Activated gamma-delta T cell treated with Interleukin-2 at 50 U/mL for 16 hours (primary cell): Measurements from ENCODE around the gene FSHB.
"Not testable (repeated sequence)": the region's sequence is repeated elsewhere in the genome, so short reads cannot be mapped to it uniquely, and the experiment has no call there.

ENCODE experiments used
- DNase-seq: peaks from one replicate; pipeline ENCODE4 v3.0.0-alpha.2; 2020

FSHB gene

DNA sequence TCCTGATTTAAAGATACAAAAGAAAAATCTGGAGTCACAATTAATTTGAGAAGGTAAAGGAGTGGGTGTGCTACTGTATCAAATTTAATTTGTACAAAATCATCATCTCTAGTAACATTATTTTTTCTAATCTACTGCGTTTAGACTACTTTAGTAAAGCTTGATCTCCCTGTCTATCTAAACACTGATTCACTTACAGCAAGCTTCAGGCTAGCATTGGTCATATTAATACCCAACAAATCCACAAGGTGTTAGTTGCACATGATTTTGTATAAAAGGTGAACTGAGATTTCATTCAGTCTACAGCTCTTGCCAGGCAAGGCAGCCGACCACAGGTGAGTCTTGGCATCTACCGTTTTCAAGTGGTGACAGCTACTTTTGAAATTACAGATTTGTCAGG is at the start of gene FSHB:
TSS of gene FSHB (plus strand) at position 301 of the 400 bp plus-strand sequence. CDS start 889 bp downstream, outside the sequence.
- DNase-seq = no peak

DNA sequence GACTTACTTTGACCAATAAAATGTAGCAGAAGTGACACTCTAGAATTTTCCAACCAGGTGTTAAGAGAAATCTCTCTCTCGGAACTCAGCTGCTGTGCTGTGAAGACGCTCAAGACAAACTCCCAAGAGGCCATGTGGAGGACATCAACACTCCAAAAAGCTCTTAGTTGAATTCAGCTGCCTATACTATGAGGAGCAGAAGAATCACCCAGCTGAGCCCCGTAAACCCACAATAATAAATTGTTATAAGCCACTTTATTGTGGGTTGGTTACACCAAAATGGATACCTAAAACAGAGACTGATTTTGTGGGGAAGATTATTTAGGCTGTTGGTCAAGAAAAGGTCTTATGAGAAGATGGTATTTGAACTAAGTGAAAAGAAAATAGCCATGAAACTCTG is 44.1 kb upstream of the FSHB start:
- no peak for DNase-seq

DNA sequence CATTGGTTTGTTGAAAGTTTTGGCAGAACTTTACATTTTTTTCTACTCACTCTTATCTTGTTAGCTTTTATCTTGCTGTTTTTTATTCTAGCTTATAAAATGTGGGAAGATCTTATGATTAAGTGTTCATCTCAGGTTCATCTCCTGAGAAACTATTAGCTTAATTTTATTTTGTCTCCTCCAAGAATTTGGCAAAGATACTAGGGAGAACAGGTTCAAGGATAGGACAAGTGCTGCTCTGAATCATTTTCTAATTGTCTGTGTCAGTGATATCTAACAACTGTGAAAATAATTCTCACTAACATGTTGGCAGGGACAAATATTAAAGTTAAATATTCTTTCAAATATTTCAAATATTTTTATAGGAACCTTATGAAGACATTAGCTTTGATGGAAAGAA is 38.2 kb upstream of the FSHB start:
- no peak for DNase-seq

DNA sequence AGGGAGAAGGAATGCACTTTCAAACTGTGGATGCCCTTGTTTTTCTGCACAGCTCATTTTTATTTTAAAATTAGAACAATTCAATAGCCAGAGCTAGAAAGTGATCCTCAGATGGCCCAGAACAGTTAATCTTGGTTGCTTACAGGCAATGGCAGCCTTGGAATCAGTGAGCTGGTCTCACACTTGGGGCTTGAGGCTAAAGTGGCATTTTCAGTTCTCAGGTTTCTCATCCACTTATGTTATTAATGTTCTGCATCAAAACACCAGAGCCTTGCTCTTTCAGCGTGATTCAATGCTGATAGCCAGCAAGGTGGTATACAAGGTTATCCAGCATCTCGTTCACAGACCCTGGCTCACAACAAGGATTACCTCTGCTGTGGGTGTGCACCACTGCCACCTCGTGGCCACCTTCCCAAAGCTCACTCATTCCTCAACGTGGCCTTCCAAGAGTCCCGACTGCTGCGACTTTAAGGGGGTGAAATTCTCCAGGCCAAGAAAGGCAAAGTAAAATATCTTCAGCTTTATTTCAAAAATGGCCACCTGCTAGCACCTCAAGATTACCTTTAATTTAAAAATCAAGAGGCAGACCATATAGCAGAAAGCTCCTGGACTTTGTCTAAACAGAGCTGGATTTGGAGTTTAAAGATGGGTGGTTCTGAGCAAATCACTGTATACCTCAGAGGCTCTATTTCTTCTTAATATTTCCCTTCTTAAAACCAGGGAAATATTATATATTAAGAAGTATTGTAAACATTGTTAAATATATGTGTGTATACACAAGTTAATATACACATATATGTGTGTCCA is 34.2 kb upstream of the FSHB start:
- peak; percentile 33 for DNase-seq

DNA sequence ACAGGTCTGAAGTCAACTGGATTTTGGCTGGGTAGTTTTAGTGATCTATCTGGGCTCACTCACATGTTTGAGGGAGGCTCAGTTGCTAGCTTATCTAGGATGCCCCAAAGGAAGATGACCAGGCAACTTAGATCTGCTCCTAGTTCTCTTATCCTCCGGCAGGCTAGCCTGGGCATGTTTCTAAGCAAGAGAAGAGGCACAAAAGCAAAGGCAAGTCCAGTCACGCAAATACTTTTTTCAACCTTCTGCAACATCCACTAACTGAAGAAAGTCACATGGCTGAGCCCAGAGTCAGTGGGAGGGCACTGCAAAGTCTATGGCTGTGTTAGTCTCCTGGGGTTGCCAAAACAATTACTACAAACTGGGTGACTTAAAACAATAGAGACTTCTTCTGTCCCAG is 32.9 kb upstream of the FSHB start:
- DNase-seq = no peak

DNA sequence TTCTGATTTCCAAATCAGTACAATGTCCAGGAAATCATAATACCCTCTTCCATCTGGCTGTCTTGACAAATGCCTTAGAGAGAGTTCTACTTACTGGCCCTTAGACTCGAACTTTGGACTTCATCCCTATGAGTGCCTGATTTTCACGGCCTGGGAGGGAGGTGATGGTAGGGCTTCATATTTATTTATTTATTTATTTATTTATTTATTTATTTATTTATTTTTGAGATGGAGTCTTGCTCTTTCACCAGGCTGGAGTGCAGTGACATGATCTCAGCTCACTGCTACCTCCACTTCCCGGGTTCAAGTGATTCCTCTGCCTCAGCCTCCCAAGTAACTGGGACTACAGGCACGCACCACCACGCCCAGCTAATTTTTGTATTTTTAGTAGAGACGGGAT is 27.8 kb upstream of the FSHB start:
- DNase-seq = not testable (repeated sequence)

DNA sequence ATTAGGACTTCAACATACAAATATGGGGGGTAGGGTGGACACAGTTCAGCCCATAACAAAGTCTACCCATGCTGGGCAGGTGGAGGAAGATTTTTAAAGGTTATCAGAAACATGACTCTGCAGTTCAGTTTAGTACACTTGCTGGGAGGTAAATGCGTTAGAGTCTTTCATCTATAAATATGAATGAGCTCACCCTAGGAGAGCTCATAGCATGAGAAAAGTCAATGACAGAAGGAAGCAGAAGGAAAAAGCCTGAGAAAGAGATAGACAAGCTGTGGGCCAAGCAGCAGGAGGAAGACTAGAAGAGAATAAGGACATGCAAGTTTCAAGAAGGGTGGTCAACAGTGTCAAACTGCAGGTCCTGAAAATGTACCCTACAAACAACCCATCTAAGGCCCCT is 27.0 kb upstream of the FSHB start:
- DNase-seq = no peak

DNA sequence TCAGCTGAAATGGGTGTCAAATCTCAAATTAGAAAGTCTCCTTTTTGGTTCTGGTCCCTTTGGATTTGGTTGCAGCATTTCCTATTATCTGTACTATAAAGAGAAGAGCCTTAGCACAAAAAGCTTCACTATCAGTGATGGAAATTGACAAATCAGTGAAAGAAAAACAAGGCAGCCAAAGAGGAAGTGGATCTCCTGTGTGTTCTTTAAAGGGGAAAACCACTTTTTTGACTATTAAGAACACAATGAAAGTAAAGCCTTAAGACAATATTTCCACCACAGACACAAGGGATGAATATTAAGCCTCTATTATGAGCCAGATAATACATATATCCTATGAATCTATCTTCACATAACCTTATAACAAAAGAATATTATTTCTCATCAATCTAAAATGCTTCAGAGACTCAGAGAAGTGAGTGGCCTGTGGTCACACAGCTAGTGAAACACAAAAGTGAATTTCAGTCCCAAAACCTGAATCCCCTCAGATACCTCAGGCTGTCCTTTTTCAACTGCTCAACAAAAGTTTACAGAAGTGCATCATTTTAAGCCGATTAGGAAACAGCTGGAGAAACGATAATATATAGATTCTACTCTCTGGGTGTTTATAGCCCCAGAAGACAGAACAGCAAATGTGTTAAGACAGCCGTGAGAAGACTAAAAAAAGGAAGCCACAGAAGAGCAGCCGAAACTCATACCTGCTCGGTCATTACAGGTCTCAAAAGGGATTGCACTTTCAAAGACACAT is 24.4 kb upstream of the FSHB start:
- DNase-seq = no peak

DNA sequence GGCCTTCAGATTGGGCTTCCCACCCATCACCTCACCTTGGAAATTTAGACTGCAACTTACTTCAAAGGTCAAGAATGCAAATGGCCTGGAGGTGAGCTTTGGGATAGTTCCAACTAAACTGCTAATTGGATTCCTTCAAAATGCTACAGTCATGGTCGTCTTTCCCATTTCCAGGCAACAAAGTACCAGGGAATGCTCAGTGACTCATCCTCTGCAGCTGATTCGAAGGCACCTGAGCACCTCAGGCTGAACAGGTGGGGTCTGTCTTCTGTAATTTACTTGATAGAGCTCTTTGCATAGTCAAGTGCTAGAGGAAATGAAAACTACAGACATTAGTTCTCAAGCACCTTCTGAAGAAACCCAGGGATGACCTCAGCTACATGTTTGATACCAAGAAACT is 20.5 kb upstream of the FSHB start:
- no peak for DNase-seq

DNA sequence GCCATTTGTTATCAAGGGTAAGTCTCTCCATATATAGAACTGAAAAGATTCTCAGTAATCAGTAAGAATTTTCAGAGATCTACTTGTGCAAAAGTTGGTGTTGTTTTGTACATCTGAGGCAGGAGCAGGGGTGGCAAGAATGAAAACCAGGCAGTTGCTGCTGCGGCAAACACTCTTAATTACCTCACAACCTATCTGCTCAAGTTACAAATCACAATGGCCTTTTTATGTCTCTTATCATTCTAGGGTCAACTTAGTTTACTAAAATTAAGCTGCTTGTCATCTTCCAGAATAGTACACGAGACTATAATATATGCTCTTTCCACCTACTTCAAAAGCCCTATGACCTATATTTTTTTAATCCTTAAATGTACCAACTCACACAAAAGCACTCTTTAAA is 14.3 kb upstream of the FSHB start:
- DNase-seq = no peak

DNA sequence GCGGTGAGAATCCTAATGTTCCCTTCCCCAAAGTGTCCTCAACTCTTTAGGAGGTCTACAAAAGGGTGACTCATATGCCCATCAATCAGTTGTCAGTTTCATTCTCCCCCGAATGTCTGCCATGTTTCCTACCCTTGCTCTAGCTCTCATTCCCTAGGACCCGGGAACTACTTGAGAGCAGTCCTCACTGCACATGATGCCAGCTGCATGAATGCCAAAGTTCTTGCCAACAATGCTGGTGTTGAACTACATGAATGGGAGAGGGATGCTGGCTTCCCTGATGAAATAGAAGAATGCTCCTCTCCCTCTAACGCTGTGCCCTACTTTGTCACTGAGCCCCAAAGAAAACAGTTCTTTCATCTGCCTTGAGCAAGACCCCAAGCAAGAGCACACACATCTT is 12.5 kb upstream of the FSHB start:
- DNase-seq = no peak

DNA sequence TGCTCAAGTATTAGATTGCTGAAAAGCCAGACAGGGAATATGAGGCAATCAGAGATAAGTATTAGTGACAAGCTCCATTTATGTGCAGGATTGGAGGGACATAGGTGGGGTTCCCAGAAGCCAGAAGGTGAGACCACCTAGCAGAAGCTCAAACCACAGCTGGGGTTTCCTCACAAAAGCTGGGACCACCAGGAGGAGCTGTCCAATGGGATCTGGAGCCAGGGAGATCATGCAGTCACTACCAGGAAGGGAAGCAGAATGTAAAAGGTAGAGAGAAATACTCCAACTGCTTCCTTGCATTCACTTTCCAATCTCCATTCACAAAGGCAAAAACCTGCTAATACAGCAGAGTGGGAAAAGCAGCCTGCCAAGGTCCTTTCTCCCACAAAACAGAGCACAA is 5.2 kb upstream of the FSHB start:
- DNase-seq = no peak

DNA sequence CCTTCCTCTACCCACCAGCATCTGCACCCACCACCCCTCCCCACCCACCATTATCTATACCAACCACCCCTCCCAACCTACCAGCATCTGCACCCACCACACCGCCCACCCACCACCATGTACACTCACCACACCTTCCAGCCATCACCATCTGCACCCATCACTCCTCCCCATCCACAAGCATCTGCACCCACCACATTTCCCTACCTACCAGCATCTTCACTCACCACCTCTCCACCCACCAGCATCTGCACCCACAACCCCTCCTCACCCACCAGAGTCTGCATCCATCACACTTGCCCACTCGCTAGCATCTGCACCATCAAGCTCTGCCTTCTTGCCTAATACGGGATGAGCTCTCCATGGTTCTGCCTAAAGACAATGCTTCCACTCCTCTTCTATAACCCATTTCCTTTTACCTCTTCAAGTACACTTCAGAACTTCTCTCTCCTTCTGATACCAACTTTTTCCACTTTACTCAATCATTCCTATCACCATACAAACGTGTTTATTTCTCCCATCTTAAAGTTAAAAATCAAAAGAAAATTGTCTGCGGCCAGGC is 2.4 kb upstream of the FSHB start:
- no peak for DNase-seq

DNA sequence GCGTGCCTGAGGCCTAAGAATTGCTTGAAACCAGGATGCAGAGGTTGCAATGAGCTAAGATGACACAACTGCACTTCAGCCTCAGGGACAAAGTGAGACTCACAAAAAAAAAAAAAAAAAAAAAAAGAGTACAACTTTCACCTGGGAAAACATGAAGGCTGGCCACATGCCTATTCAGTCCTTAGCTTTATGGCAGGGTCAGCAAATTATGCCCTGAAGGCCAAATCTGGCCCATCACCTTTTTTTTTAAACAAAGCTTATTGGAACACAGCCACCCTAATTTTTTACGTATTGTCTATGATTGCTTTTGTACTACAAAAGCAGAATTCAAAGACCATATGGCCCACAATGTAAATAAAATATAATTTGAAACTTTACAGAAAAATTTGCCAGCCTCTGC is 8.2 kb downstream of the FSHB start:
- DNase-seq = no peak

DNA sequence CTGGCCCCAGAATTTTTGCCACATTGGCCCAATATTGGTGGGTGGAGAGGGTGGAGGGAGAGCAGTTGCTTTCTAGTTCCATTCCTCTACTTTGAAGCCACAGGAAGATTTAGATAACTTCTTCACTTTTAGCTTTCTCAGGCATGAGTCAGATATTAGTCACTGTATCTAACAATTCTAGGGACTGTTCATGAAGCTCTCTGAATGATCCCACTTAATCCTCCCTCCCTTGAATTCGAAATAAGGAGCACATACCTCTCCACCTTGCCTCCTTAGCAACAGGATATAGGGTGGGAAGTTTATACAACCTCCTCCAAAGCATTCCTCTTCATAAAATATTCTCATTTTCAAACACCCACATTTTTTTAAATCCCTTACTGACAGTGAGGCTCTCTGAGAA is 13.5 kb downstream of the FSHB start:
- DNase-seq = no peak

DNA sequence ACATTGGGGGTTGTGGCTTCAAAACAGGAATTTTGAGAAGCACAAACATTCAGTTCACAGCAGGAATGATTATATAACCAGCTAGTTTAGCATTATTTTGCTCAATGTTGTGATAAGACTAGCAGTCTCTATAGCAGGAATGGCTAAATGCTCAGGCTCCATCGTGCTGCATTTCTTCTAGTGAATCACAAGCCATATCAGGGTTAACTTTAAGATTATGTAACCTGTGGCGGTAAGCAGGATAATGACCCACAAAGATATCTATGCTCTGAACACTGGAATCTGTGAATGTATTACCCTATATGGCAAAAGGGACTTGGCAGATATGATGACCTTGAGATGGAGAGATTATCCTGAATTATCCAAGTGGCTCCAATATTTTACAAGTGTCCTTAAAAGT is 14.8 kb downstream of the FSHB start:
- no peak for DNase-seq

DNA sequence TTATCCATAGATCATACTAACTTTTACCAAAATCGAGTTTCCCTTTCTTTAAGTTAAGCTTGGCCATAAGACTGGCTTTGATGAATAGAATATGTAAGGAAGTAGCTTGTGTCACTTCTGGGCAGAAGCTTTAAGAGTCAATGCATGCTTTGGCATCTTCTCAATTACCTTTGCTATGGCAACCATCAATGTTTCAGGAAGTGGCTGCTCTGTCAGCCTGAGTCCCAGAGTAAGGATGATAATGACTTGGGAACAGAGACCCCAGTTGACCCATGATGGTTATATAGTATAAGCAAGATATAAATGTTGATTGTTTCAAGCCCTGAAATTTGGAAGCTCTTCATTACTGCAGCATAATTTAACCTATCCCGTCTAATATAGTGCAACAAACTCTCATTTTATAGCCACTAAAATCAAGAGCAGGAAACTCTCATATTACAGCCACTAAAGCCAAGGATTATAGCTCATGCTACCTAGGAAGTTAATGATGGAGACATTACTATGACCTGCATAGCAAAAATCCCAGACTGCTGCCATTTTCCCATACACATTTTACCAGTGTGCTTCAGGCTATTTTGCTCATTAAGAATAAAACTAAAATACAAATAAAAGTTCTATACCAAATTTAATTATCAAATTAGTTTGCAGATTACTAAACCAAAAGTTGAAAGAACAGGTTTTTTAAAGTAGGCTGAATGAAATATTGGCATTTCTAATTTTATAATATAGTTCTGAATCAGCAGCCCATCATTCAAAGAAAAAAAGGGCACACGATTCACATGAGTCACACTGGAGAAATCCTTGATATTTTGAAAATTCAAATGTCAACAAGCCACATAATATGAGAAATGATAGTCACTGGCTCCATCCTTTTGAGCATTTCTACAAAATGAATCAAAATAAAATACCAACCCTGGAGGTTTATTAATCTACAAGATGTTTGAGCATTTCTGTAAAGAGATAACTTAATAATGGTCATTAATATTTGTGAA is 23.8 kb downstream of the FSHB start:
- no peak for DNase-seq

DNA sequence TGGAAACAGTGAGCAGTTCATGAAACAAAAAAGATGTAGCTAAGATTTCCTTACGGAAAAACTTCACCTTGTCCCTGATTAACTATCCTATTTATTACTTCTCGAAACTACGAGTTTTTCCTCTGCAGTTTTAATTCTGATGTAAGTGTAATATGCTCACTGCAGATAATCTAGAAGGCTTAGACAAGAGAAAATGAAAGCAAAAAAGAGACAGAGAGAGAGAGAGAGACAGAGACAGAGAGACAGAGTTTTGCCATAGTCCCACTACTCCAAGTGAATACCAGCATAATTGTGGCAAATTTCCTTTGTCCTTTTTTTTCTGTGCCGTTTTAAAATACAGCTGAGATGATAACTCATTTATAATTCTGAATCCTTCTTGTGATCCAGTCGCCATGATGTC is 24.8 kb downstream of the FSHB start:
- no peak for DNase-seq

DNA sequence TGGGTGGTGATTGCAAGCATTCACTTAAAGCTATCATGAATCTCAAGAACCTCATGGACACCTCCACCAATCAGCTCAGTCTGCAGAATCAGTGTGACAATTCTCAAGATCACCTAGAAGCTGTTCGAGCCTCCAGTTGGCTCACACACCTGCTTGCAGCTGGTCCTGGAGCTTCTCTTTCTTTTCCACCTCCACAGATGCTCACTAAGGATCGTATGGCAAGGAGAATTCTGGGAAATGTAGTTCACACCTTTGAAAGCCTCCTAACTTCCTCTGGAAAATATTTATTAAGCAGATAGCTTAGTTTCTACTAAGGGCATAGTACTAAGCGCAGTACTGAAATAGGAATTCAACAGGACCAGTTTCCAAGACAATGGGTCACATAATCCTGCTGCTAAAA is 26.2 kb downstream of the FSHB start:
- no peak for DNase-seq

DNA sequence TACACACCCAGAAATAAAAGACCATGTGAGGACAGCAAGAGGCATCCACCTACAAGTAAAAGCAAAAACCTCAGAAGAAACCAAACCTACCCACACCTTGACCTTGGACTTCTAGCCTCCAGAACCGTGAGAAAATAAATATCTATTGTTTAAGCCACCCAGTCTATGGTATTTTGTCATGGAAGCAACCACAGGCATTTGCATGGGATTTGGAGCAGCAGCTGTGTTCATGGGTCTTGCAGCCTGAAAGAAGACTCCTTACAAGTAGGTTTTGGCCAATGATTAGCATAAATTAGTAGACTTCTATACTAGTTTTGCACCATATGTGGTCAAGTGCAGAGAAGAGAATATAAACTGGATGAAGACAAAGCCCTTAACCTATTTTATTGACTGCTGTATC is 27.9 kb downstream of the FSHB start:
- DNase-seq = no peak

DNA sequence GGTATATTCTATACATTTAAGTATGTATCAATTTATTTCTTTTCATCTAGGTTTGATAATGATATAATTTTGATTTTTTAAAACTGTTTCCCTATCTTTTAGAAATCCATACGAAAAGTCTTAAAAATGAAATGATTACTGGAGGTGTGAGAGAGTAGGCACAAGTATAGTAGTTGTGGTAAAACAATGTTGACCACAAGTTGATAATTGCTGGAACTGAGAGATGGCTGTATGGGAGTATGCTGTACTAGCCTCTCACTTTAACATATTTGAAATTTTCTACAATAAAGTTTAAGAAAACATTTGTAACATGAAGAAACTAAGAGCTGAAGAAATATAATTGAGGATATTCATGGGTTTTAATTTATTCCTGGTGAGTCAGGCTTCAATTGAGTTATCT is 30.0 kb downstream of the FSHB start:
- DNase-seq = no peak

DNA sequence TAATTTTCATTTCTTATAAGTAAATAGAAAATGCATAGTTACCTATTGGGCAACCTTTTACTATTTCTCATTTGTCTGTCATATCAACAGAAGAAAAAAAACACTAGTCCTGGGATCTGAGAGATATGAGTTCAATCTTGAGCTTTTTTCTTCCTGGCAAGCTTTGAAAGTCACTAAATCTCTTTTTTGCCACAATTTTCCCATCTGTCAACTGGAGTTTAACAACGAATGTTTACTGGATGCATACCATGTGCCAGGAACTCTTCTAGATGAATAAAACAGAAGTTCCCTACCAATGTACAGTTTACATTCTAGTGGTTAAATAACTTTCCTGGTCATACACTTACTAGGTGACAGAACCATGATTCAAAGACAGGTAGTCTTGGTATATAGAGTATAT is 31.0 kb downstream of the FSHB start:
- DNase-seq = no peak

DNA sequence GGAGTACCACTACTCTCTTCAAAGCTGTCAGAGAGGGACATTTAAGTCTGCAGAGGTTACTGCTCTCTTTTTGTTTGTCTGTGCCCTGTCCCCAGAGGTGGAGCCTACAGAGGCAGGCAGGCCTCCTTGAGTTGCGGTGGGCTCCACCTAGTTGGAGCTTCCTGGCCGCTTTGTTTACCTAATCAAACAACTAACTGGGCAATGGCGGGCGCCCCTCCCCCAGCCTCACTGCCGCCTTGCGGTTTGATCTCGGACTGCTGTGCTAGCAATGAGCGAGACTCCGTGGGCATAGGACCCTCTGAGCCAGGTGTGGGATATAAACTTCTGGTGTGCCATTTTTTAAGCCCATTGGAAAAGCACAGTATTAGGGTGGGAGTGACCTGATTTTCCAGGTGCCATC is 37.8 kb downstream of the FSHB start:
- not testable (repeated sequence) for DNase-seq
